Measurements from ENCODE around the gene NNMT.

NNMT gene

DNA sequence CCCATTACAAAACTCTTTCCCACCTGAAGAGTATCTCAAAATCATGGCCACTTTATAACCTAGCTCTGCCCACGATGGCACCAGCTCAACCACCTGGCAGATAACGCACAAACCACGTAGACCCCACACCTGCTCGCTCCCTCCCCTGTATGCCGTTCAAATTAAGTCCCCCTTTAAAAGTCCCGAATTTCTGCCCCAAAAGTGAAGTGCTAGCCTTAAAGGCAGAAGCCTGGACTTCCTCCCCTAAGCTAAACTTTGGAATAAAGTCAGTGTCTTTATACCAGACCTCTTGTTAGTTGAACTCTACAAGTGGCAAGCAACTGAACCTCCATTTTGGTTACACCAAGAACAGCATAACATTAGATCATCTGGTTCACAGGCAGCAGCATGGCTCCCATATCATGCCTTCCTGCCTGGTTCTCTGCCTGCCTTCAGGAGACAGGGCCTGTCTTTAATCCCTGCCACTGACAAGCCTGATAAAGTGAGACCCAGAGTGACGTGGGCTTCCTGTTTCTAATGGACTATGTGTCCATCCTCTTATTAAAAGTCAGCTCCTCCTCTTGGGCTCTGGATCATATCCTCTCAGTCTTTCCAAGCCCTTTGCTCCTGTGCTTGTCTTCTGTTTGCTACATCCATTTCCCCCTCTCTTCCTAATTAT is 32.6 kb upstream of the NNMT start:
- DNase-seq, result no peak

DNA sequence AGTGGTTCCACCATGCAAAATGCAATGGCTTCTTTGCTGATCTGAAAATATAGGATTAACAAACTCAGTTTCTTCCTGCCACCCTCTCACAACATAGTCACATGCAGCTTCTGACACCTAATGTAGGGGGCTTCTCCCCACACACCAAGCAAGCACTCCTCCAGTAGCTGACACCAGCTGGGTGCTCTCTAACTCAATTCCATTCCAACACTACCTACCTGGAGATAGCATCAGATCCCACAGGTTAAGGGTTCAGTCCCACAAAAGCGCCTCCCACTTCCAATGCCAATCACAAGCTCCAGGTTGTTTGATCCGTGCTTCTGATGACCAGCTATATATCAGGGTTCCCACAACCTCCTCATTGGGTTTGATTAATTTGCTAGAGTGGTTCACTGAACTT is 31.8 kb upstream of the NNMT start:
- DNase-seq, result no peak

DNA sequence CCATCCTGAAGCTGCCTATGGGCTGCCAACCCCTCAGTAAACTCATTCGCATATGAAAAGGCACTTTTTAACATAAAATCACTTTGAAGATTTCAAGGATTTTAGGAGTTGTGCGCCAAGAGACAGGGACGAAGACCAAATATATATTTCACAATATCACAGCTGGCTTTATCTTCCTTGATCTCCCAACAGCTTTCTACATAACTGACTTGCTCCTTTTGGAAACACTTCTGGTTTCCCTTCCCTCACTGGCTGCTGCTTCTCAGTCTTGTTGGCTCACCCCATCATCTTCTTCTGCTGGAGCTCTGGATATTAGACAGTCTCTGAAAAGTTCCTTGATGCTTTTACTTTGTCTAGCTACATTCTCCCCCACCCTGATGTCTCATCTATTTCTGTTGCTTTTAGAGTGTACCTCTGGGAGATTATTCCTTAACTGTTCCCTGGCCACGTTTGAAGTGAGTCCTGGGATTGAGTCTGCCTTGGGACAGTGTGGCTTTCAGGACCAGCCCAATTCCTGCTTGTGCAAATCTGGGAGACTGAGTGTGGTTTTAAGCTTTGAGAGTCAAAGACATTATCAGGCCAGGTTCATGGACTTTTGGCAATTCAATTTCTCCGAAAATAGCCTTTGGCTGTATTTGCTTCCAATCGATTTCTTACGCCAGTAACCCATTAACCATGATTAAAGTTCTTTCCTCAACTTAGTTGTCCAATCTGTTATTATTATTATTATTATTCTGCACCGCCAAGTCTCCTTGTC is 30.9 kb upstream of the NNMT start:
- no peak for DNase-seq

DNA sequence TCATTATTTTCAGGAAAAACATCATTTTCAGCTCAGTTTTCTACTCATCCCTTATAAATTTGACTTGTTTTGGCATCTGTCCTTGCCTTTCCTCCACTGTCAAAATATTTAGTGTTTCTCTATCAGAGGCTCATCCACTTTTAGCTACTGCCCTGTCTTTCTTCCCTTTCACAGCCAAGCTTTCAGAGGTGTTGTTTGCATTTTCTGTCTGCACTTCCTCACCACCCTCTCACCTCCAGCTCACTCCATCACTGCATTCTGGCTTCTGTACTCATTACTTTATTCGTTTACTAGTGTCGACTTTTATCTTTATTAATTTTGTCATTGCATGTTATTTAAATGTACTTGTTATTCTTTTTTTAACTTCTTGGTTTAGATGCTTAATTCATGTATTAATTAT is 26.7 kb upstream of the NNMT start:
- no peak for DNase-seq

DNA sequence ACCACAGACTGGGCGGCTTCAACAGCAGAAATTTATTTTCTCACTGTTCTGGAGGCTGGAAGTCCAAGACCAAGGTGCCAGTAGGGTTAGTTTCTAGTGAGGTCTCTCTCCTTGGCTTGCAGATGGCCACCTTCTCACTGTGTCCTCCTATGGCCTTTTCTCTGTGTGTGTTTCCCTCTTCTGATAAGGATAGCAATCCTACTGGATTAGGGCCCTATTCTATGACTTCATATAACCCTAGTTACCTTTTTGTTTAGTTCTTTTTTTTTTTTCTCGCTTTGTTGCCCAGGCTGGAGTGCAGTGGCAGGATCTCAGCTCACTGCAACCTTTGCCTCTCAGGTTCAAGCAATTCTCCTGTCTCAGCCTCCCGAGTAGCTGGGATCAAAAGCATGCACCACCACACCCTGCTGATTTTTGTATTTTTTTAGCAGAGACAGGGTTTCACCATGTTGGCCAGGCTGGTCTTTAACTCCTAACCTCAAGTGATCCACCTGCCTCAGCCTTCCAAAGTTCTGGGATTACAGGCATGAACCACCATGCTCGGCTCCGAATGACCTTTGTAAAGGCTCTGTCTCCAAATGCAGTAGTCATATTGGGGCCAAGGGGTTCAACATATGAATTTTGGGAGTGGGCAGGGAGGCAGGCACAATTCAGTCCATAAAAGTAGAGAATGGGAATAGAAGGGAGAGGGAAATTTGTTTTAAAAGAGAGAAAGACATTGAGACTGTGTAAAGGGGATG is 25.5 kb upstream of the NNMT start:
- no peak for DNase-seq

DNA sequence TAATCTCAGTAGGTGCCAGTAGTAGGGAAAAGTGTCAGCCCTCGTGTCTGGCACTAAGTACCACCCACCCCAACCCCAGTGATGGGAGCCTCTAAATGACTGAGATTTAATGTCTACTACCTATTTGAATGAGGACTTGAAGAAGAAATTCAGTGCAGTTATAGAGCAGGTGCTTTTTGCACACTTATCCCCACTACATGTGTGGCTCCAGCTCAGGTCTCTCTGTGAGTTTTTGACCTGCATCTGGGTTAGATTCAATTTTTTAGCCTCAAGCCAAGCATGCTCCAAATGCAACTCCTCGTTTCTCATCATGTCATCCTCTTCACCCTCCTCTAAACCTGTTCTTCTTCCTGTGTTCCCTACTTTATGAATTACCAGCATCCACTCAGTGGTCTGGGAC is 24.9 kb upstream of the NNMT start:
- DNase-seq, result no peak

DNA sequence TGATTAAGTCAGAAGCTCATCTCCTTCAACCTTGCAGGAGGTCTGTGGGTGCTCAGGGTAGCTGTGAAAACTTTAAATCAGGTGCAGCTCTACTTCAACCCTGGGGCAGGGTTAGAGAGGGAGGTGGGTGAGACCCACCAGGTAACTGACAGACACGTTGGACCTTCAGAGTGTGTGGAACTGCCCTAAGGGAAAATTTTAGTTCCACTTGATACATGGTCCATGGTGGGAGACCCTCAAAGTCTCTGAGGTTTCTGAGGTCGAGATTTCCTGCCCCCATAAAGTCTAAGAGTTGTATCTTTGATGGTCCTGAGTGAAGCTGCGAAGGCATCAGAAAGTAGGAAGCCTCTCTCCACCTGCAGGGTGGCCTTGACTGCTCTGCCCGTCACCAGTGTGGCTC is 23.9 kb upstream of the NNMT start:
- no peak for DNase-seq

DNA sequence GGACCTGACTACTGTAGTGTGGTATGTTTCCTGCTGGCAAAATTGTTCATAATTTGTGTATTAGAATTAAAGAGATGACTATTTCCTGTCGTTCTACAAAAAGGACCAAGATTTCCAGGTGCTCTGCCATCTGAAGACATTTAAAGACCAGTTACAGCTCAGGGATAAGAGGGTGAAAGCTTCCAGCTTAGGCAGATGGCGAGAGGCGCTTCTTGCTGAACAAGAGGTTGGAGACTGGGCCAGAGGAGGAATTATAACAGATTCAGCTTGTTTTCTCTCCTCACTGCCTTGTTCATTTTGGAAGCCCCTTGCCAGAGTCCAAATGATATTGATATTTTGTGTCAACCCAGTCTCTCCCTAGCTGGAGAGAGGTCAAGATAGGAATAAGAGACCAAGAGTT is 23.1 kb upstream of the NNMT start:
- no peak for DNase-seq

DNA sequence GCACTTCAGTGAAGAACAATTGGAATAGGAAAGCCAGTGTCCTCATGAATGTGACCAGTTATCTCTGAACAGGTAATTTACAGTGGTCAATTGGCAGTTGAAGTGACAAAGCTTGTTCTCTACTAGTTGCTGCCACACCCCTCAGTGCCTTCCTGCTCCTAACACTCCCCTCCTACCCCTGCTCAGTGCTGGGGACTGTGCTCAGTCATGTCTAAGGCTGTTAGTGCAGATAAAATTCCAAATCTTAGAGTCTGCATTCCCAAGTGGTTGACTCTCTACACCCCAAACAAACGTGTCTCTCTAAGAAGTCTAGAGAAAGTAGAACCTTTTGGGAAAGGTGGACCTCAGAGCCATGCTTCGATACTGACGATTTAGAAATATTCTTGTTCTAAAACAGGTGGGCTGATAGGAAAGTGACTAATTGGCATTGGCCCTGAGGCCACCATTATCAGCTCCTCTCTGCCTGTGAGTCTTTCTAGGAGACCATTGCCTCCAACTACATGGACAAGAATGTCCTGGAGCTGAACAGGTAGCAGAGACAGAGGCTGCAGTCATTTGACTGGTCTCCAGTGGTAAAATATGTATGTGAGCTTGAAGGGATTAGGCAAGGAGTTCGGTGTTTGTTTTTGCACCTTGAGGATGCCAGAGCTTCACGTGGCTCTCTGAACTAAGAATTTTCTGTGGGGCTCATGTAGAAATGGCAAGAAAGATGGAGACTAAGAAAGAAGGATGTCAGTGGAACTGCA is 22.1 kb upstream of the NNMT start:
- no peak for DNase-seq

DNA sequence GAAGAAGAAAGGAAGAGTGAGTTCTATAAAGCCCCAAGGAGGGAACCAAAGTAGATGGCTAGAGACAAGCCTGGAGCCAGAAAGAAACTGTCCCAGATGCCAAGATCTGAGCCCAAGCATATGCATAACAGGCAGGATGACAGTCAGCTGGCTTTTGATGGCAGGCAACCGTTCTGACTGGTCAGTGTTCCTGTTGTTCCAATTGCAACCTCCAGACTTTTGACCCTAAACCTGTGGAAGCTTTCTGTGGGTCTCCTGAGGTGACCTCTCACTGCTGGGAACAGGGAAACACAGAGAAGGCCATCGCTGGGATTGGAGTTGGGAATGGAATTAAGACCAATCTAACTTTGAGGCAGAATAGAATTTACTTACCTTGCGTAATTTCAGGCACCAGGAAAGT is 21.6 kb upstream of the NNMT start:
- no peak for DNase-seq

DNA sequence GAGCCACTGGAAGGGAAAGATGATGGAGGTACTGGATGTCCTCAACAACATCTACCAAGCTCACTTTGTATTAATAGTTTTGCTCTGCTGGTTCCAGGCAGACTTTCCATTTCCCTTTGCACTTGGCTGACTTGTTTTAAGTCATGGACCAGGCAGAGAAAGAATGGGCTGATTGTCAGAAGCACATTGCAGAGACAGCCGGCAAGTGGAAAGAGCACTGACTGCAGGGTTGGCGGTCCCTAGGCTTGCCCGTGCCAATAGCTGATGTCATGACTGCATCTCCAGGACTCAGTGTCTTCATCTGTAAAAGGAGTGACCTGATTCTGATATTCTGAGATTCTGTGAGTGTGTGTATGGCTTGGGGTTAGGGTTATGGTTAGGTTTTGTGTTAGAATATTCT is 20.9 kb upstream of the NNMT start:
- no peak for DNase-seq

DNA sequence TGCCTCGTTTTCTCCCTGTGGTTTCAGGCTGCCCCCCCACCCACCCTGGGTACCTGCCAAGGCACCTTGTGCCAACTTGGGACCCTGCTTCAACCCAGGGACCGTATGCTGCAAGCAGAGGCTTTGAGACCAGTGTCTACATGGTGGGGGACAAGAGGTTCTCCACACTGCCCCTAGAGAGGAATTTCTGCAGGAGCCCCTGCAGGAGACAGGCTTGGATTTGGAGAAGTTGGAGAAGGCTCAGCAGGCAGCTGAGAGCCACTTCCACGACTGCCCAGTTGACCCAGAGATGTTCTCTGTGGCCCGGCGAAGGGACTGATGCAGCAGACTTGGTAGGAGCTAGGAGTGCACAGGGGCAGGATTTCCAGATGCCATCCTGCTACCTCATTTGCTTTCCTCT is 20.1 kb upstream of the NNMT start:
- DNase-seq, result no peak

DNA sequence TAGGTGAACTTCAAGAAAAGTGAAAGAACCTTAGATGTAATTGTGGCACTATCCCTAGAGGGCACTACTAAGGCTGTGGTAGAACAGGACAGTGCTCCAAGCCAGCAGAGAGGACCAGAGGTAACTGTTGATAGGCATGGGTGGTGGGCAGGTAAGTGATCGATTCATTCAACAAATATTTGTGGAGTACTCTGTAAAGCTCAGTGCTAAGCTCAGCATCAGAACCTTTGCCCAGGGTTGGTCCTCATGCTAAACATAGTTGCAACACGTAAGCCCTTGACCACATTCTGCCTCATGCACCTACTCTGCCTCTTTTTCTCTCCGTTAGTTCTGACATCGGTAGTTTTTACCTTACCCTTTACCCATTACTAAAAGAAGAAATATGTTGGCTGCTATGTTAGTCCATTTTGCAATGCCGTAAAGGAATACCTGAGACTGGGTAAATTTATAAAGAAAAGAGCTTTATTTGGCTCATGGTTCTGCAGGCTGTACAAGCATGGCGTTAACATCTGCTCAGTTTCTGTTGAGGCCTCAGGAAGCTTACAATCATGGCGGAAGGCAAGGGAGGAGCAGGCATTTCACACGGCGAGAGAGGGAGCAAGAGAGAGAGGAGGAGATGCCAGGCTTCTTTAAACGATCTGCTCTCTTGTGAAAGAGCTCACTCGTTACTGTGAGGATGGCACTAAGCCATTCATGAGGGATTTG is 18.4 kb upstream of the NNMT start:
- no peak for DNase-seq

DNA sequence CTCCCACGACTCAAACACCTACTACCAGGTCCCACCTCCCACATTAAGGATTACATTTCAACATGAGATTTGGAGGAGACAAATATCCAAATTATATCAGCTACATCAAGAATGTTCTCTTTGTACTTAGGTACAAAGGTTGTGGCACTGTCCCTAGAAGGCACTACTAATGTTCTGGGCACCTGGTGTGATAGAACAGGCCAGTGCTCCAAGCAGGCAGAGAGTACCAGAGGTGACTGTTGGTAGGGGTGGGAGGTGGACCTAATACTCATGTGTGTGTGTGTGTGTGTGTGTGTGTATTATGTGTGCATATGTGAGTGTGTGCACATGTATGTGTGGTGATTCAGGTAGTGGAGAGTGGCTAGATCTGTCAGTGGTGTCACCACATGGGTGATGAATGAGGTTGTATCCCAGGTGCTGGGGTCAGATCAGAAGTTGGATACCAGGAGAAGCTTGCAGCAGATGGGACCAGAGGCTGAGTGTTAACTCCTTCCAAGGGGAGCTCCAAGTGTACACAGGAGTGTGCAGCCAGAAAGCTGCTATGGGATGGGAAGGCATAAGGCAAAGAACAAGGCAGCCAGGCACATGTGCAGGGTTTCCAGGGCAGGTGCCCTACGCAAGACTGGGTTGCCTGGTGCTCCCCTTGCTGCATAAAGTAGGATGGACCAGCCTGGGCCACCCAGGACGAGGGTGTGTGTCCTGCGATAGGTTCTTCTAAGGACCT is 17.7 kb upstream of the NNMT start:
- no peak for DNase-seq

DNA sequence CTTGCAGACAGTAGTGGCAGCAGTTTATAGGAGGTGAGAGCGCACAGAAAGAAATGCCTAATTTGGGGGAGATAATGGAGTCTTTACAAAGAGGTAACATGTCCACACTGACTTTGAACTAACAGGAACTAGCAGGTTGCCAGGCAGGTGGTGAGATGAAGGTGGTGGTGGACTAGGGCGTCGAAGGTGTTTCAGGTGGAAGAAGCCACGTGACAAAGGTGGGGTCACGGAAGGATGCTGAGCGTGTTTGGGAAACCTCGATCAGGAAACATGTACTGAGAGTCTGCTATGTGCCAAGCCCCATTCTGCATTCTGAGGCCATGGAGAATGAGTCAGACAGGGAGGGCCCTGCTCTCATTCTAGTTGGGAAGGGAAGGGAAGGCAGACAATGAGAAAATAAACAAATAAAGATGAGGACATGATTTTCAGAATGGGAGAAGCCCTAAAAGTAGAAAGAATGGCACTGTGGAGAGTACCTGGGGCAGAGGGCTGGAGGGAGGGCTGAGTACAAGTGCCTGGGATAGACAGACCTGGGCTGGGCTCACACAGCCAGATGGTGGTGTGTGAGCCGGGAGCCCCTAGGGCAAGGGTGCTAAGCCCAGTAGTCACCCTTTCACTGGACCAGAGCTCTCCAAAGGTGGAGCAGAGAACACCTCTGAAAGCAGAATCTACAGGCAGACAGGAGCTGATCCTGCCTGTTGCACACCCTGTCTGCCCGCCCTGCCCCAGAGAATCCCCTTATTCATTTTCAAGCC is 16.2 kb upstream of the NNMT start:
- no peak for DNase-seq

DNA sequence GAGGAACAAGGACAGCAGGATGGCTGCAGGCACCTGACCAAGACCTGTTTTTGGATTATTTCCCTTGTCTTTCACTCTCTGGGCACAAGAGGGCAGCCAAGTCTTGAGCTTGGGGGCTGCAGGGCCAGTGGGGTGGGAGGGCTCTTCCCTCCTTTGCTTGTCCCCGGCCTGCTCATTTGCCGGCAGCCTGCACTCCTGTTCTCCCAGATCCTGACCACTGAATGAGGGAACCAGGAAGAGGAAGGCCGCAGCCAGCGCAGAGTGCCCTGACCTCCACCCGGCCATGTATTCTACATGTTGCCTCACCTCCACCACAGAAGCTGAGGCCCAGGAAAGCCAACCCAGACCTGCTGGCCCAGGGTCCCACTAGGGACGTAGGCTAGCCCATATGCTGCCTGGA is 15.5 kb upstream of the NNMT start:
- DNase-seq, result no peak

DNA sequence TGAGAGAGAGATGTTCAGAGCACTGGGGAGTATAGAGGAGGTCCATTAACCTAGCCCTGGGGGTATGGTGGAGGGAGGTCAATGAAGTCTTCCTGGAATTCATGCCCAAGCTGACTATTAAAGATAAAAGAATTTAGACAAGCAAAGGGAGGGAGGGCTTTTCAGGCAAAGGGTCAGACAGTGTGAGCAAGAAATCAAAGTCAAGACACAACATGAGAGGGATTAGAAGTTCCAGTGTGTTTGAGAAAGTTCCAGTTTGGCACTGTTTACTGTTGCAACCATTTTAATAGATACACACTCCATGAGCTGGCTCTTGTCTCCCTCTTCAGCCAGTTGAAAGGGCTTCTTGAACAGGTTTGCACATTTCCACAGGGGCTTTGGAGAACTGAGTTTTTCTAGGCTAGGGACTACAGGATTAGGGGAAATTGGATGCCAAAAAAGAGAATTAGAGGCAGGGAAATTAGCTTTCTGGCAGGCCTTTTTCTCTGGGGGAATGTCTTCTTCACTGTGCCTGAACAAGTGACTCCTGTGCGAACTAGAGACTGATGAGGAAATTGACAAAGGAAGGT is 14.7 kb upstream of the NNMT start:
- no peak for DNase-seq

DNA sequence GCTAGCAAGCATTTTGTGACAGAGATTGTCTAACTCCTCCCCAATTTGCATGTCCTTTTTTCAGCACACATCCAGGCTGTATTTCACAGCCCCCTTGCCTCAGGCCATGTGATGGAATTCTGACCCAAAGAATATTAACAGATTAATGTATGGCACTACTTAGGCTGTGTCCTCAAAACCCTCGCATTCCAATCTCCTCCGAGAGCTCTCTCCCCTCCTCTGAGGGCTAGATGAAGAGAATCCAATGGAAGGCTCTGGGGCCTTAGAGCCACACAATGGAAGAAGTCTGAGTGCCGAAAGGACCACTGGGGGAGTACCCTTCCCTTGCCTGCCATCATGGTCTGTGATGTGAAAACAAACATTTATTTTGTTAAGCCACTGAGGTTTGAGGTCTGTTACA is 13.7 kb upstream of the NNMT start:
- no peak for DNase-seq

DNA sequence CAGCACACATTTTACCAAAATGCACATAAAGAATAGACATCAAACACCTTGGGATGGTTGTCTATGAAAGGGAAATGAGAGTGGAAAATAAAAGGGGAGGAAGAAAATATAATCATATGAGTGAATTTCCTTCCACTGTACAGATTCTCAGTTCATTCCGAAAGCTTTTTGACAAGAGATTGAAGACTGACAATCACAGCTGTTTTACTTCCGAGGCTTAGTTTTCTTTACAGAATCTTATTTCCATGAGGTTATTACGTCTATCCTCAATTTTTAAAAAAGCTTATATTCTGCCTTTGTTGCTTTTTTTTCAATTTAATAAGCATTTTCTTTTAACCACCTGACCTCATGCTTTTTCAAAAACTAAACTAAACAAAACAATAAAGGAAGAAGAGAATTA is 12.8 kb upstream of the NNMT start:
- no peak for DNase-seq

DNA sequence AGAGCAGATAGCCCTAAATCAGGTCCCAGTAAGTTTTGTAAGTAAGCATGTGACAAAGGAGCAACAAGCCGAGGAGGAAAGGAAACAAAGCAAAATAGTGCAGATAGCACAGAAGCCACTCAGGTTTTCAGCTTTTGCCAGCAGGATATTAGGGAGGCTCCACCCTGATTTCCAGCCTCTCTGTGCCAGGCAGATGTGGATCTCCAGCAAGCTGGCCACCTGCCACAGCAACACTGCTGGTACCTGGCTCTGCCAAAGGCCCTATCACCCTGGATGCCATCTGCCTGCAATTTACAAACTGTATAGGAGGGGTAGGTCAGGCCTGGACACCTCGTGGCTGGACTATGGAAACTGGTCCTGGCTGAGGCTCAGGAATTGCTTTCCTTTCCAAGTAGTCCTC is 12.2 kb upstream of the NNMT start:
- no peak for DNase-seq

DNA sequence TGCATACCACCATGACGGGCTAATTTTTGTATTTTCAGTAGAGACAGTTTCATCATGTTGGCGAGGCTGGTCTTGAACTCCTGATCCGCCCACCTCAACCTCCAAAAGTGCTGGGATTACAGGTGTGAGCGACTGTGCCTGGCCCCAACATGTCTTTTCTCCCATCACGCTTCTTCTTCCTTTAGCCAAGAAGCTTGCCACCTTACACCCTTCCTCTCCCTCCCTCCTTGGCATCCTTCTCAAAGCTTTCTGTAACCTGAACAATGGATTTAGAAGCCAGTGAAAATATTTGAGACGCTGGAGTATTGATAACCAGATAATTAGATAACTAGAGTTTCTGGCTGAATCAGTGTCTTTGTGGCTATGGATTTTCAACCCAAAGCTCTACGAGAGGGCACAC is 11.3 kb upstream of the NNMT start:
- DNase-seq, result no peak

Measured in NCI-H2107 (cell line).